ENCODE data around the gene CBLIF.
"Not testable (repeated sequence)": the region's sequence is repeated elsewhere in the genome, so short reads cannot be mapped to it uniquely, and the experiment has no call there.

CBLIF gene

DNA sequence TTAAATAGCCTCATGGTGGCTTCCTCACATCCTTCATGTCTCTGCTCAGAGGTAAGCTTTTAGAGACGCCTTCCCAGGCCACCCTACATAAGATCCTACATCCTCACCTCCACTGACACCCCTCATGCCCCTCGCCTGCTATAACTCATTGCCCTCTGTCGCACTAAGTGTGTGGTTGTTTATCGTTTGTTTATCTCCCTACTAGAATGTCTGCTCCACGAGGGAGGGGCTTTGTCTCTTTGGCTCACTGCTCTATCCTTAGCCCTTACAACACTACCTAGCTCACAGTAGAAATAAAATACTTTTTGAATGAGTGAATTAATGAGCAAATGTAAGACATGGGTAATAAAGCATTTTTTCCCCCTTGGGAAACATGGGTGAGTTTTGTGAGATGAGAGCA is 1.3 kb upstream of the CBLIF start:
- DNase-seq: no peak

DNA sequence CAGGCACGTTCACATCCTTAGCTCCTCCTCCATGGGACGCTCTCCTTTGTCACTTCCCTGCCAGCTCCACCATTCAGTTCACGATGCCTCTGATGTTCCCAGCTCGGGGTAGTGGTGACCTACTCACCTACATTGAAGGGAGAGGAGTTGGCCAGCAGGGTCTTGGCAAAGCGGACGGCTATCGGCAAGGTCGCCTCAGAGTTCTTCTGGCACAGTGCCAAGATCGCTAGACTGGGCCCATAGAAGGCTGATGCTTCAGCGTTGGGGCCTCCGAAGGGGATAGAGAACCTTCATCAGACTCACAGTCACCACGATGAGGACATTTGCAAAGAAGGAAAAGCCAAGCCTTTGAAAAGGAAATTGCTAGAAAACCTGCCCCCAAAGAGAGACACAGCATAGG is 3.0 kb downstream of the CBLIF start:
- no peak for DNase-seq

- DNase-seq: no peak
Measured at GRCh38 chr11:59841514-59841913, 3.8 kb downstream of the CBLIF start.

- no peak for DNase-seq
Measured at GRCh38 chr11:59839615-59840014, 5.7 kb downstream of the CBLIF start.

- no peak for DNase-seq
Measured at GRCh38 chr11:59833602-59834001, 11.7 kb downstream of the CBLIF start.

DNA sequence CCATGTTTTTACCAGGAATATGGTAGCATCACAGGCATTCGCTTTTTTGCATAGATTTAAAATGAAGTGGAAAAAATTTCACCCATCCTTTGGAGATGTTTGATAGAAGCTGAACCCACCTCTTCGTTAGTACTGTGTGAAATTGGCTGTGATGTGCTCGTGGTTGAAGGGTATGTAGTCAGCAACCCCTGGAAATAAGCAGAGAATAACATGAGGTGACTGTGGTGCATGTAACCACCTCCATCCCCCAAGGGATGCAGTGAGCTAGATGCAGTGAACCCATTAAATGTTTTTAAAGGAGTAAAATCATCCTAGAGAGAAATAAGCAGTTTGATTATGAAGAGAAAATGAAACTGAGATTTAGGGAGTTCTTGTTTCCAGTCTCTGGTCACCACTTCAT is 15.9 kb downstream of the CBLIF start:
- DNase-seq: no peak

DNA sequence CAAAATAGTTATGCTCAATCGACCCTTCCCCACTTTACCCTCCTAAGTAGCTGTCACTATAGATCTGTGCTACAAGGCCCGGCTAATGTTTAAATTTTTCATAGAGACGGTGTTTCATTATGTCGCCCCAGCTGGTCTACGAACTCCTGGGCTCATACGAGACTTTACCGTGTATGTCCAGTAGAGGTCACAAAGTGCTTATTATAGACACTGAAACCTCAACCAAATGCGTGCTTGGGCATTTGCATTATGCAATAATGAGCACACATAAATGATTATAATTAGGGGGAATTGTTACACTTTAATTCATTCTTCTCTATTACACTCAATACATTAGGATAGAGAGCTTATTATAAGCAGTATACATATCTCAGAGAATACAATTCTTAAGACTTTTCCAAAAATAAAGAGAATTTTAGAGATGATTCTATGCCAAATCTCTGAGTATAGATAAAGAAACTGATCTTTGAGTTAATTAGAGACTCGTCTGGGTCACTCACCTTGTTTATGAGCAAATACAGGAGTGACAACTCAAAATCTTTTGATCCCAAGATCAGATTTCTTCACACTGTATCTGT is 22.2 kb downstream of the CBLIF start:
- peak; percentile 25 for DNase-seq

DNA sequence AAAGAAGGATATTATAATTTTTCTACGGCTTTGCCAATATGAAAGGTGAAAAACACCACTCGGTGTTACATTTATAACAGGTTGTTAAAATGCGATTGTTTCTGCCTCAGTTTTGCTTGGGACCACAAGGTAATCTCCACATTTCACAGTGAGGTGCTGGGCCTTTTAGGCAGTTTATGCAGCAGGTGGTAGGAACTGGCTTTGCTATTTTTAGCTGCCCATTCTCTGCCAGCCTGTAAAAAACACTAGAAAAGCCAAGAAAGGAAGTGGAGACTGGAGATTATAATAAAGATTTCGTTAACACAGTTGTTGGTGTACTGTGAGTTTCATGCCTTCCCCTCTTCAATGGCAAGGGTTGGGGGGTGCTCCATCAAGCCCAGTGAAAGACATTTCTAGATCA is 26.7 kb downstream of the CBLIF start:
- DNase-seq: peak; percentile 40

DNA sequence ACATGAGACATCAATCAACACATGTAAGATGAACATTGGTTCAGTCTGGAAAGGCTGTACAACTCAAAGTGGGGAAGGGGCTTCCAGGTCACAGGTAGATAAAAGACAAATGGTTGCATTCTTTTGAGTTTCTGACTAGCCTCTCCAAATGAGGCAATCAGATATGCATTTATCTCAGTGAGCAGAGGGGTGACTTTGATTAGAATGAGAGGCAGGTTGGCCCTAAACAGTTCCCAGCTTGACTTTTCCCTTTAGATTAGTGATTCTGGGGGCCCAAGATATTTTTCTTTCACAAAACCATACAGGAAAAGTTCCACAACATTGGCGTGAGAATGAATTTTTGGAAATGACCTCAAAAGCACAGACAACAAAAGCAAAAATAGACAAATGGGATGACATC is 28.9 kb downstream of the CBLIF start:
- DNase-seq: not testable (repeated sequence)

- DNase-seq: no peak
Measured at GRCh38 chr11:59815754-59816153, 29.5 kb downstream of the CBLIF start.

DNA sequence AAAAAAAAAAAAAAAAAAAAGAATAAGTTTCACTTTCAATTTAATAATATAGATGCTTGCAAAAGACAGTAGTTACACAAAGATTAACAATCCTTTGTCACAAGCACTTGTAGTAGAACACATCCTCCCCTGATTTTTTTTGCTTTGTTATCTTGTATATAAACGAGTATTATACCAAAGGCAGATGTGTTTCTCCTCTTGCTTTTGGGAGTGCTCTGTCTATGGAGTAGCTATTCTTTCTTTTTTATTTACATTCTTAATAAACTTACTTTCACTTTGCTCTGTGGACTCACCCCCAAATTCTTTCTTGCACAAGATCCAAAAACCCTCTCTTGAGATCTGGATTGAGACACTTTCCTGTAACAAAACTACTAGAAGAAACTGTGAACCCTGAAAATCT is 31.3 kb downstream of the CBLIF start:
- no peak for DNase-seq

DNA sequence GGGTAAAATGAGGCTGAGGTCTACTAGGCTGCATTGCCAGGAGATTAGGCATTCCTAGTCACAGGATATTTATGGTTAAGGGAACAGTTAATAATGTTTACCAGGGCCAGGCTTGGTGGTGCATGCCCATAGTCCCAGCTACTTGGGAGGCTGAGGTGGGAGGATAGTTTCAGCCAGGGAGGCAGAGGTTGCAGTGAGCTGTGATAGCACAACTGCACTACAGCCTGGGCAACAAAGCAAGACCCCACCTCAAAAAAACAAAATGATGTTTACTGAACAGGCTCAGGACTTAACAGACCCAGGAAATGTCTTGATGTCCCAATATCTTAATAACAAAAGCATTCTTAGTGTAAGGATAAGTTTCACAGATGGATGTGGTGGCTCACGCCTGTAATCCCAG is 31.9 kb downstream of the CBLIF start:
- no peak for DNase-seq

- no peak for DNase-seq
Measured at GRCh38 chr11:59812220-59812619, 33.1 kb downstream of the CBLIF start.

DNA sequence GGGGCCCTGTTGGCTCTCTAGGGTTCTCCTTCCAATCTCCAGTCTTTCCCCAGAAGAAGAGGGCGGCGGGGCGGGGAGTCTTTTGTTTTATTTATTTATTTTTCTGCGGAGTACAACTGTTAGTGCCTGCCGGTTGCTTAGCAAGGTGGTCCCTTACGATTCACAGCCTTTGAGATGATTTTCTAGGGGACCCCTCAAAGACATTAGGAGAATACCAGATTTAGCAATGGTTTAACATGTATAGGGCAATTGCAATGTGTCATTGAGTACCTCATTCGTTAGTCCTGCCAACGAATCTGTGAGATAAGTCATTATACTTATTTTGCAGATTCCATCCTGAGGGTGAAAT is 34.4 kb downstream of the CBLIF start:
- DNase-seq: no peak

GRCh38 chr11:59810189-59810910 is 34.9 kb downstream of the CBLIF start, which contains the start of gene MRPL16:
TSS of gene MRPL16 (minus strand) at chr11:59810778. CDS start at chr11:59810658, 120 bp downstream.
- peak; percentile 73 for DNase-seq

- peak; percentile 5 for DNase-seq
Measured at GRCh38 chr11:59807047-59807610, 38.2 kb downstream of the CBLIF start.

DNA sequence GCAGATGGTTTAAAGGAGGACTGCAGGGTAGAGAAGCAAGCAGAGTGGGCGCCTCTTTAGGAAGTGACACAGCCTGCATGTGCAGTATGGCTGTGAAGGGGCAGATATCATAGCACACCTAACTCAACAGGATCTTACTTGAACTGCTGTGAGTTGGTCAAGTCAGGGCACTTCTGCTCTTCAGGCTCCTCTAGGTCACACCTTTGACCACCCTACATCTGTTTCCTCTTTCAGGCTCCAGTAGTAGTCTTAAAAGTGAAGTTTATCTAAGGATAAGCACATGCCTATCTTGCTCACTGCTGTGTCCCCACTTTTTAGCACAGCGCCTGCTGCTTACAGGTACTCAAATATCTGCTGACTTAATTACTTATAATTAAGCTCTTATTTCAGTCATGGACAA is 41.2 kb downstream of the CBLIF start:
- DNase-seq: peak; percentile 8

- peak; percentile 10 for DNase-seq
Measured at GRCh38 chr11:59802639-59803176, 42.6 kb downstream of the CBLIF start.

- DNase-seq: no peak
Measured at GRCh38 chr11:59801981-59802638, 43.2 kb downstream of the CBLIF start.

DNA sequence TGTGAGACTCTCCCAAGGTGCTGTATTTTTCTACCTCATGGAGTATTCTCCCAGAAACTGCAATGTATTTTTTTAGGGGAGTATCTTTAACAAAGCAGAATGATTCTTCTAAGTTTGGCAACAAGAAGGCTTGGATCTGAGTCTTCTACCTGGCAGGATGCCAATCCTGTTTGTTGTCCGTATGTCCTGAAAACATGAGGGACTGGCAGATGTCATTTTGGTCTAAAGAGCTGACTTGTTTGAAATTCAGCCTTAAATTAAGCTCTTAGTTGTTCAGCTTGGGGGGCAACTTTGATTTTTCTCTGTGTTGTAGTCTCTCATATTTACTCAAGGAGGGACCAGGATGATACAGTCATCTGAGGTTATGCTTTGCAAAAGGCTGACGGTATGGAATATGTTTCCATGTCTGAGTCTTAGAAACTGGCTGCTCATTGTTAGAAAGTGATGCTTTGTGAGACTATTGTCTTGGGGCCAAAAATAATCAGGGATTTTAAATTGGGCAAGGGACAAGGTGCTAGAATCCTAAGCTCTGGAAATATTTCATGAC is 44.1 kb downstream of the CBLIF start:
- DNase-seq: no peak

DNA sequence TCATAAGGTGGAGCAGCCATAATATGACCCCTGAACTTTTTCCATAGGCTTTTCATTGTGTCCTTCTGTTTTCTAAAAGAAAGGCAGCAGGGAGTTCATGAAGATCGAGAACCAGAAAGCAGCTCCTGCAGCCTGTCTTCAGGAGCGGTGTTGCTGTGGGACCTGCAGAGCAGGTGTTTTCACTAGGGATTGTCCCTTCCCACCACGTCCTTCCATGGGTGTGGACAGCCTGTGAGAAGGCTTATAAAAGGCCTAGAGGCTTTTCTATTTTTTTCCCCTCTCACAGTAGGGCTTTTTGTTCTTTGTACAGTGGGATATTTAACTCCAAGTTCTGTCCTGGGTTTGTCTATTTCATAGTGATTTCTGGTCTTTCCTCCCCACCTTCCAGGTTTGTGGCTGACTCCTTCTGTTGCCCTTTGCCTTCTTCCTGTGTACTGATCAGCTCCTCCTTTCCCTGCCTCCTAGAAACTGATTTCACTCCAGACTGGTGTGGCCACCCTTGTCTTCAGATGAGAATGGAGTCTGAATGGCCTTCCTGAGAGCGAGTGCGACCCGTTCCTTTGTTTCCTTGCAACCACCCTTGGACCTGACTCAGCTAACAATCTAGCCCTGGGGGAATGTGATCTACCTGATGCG is 44.8 kb downstream of the CBLIF start:
- no peak for DNase-seq

DNA sequence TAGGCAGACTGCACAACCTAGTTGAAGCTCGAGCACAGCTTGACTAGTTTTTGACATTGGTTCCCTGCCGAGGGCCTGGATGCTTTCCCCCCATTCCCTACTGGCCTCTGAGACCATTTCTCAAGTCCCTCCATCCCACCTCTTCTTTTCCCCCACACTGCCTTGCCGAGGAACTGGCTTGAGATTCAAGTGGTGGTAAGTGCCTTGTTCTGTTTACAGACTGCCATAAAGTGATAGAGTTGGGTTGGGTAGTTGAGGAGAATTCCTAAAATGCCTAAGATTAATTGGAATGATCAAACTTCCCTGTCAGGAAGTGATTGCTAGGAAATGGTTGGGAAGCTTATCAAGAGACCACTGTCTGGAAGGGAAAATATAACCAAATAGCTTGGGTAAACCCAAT is 50.9 kb downstream of the CBLIF start:
- no peak for DNase-seq

- no peak for DNase-seq
Measured at GRCh38 chr11:59792507-59792906, 52.8 kb downstream of the CBLIF start.
